H1 (cell line): ENCODE measurements around the gene LAMC3. TPM values are rescaled to one million over a fixed set of nuclear protein-coding genes. Genes with fewer than 3 reads are reported as not detected.

ENCODE experiments used
- CTCF ChIA-PET: fragments of 300-600 bp; sonication (Branson Sonifier 250); formaldehyde crosslinking; loops from one replicate; lab custom pipeline; 2021; ENCODE audit not compliant: partially characterized antibody; lab: Charles Lee
- POLR2A ChIA-PET: fragments of 300-600 bp; sonication (Branson Sonifier 250); formaldehyde crosslinking; loops from one replicate; lab custom pipeline; 2021; ENCODE audit warnings: inconsistent platforms; ENCODE audit not compliant: partially characterized antibody; lab: Charles Lee
- DNase-seq, 2 experiments: peaks; one replicate each; pipeline versions ENCODE4 v3.0.0 to v3.0.0-alpha.2; 2010 to 2022; ENCODE audit warnings: low spot score in 2 of 2, low read depth in 1 of 2, mixed read lengths in 1 of 2
- FAIRE-seq: peaks from 2 replicates; lab custom pipeline; 2011; peaks lifted over from hg19 to GRCh38; lab: Jason Lieb, UNC
- H2AFZ ChIP-seq: 2 replicates; pipeline ENCODE4 v1.8.1; 2012; ENCODE audit warnings: low read length, inconsistent platforms
- H2AK5ac ChIP-seq: 2 replicates; pipeline ENCODE4 v1.6.1; 2013; ENCODE audit warnings: low read depth, low read length
- H2BK120ac ChIP-seq: replicated peaks from 2 replicates; pipeline ENCODE3; 2013; ENCODE audit warnings: low read depth, low read length, inconsistent platforms
- H2BK12ac ChIP-seq: 2 replicates; pipeline ENCODE4 v1.6.1; 2013; ENCODE audit warnings: low read depth, low read length
- H2BK15ac ChIP-seq: 2 replicates; pipeline ENCODE4 v1.6.1; 2013; ENCODE audit warnings: low read length
- H2BK20ac ChIP-seq: 2 replicates; pipeline ENCODE4 v1.6.1; 2013; ENCODE audit warnings: low read length
- H2BK5ac ChIP-seq: 2 replicates; pipeline ENCODE4 v1.6.1; 2013; ENCODE audit warnings: low read depth, low read length
- H3K14ac ChIP-seq: 2 replicates; pipeline ENCODE4 v1.6.1; 2013; ENCODE audit warnings: inconsistent platforms; ENCODE audit not compliant: insufficient read length
- H3K18ac ChIP-seq: 2 replicates; pipeline ENCODE4 v1.6.1; 2013; ENCODE audit warnings: low read length; ENCODE audit errors: extremely low read depth
- H3K23ac ChIP-seq: 2 replicates; pipeline ENCODE4 v1.6.1; 2013; ENCODE audit warnings: inconsistent platforms; ENCODE audit not compliant: insufficient read length
- H3K23me2 ChIP-seq: 2 replicates; pipeline ENCODE4 v1.6.1; 2013; ENCODE audit warnings: low read depth, low read length
- H3K27ac ChIP-seq: 2 replicates; pipeline ENCODE4 v1.6.1; 2011; ENCODE audit warnings: low read depth, low read length, inconsistent platforms
- H3K27me3 ChIP-seq, 4 experiments: replicated peaks in 1 of 4; 1 replicate in 1 of 4; 2 replicates in 3 of 4; pipeline versions ENCODE4 v1.6.1 to v1.8.1; 2011 to 2013; ENCODE audit warnings: low read length in 3 of 4, mild to moderate bottlenecking in 3 of 4, inconsistent platforms in 2 of 4, mixed read lengths in 2 of 4, moderate library complexity in 1 of 4; ENCODE audit not compliant: control insufficient read depth in 3 of 4, insufficient read depth in 3 of 4; ENCODE audit errors: extremely low read depth in 1 of 4
- H3K36me3 ChIP-seq, 4 experiments: 2 replicates each; pipeline versions ENCODE4 v1.6.1 to v1.8.1; 2011 to 2013; ENCODE audit warnings: mild to moderate bottlenecking in 4 of 4, low read length in 3 of 4, moderate library complexity in 2 of 4, control low read depth in 1 of 4, inconsistent platforms in 1 of 4; ENCODE audit not compliant: insufficient read depth in 4 of 4, control insufficient read depth in 2 of 4
- H3K4ac ChIP-seq: replicated peaks from 2 replicates; pipeline ENCODE3; 2013; ENCODE audit warnings: low read length, low read depth, mixed read lengths, inconsistent platforms; ENCODE audit not compliant: insufficient read length
- H3K4me1 ChIP-seq, 4 experiments: replicated peaks in 1 of 4; 1 replicate in 1 of 4; 2 replicates in 3 of 4; pipeline versions ENCODE4 v1.6.1 to v1.8.1; 2011 to 2013; ENCODE audit warnings: low read length in 3 of 4, inconsistent platforms in 2 of 4, mixed read lengths in 1 of 4; ENCODE audit not compliant: insufficient read depth in 4 of 4, control insufficient read depth in 3 of 4
- H3K4me2 ChIP-seq, 2 experiments: 2 replicates each; pipeline versions ENCODE4 v1.6.1 to v1.8.1; 2011 to 2013; ENCODE audit warnings: low read depth in 2 of 2, low read length in 2 of 2, control low read depth in 1 of 2, inconsistent platforms in 1 of 2, mild to moderate bottlenecking in 1 of 2; ENCODE audit not compliant: insufficient read depth in 1 of 2
- H3K4me3 ChIP-seq, 4 experiments: fragments of 200-600, 300-600 bp in 1 of 4; sonication (generic), shearing (Covaris generic), sonication (Bioruptor Twin) in 1 of 4; 2 replicates each; pipeline versions ENCODE4 v1.5.1 to v1.8.1; 2011 to 2016; ENCODE audit warnings: low read length in 4 of 4, low read depth in 3 of 4, control low read depth in 2 of 4, inconsistent platforms in 2 of 4, mild to moderate bottlenecking in 2 of 4, mixed read lengths in 1 of 4, moderate library complexity in 1 of 4; ENCODE audit not compliant: insufficient read depth in 2 of 4; ENCODE audit errors: extremely low read depth in 1 of 4
- H3K56ac ChIP-seq: replicated peaks from 2 replicates; pipeline ENCODE3; 2013; ENCODE audit warnings: low read depth, mild to moderate bottlenecking, mixed read lengths, low read length, inconsistent platforms; ENCODE audit not compliant: insufficient read length
- H3K79me1 ChIP-seq: 2 replicates; pipeline ENCODE4 v1.6.1; 2013; ENCODE audit warnings: low read depth, low read length, control low read depth
- H3K79me2 ChIP-seq, 2 experiments: 2 replicates each; pipeline versions ENCODE4 v1.6.1 to v1.8.1; 2012 to 2013; ENCODE audit warnings: low read length in 2 of 2, mild to moderate bottlenecking in 2 of 2, inconsistent platforms in 1 of 2; ENCODE audit not compliant: insufficient read depth in 2 of 2, control insufficient read depth in 1 of 2
- H3K9ac ChIP-seq, 4 experiments: replicated peaks in 1 of 4; 1 replicate in 1 of 4; 2 replicates in 3 of 4; pipeline versions ENCODE4 v1.6.1 to v1.8.1; 2011 to 2013; ENCODE audit warnings: low read depth in 3 of 4, low read length in 3 of 4, control low read depth in 2 of 4, mild to moderate bottlenecking in 2 of 4, moderate library complexity in 2 of 4, inconsistent platforms in 1 of 4; ENCODE audit errors: extremely low read depth in 1 of 4
- H3K9me3 ChIP-seq, 2 experiments: 2 replicates each; pipeline versions ENCODE4 v1.6.1 to v1.8.1; 2012 to 2013; ENCODE audit warnings: mild to moderate bottlenecking in 2 of 2, moderate library complexity in 2 of 2, control low read depth in 1 of 2, inconsistent platforms in 1 of 2, low read depth in 1 of 2, low read length in 1 of 2, mixed read lengths in 1 of 2; ENCODE audit not compliant: insufficient read depth in 2 of 2
- H4K20me1 ChIP-seq, 2 experiments: replicated peaks in 1 of 2; 2 replicates each; pipeline versions ENCODE3 to v1.8.1; 2011 to 2013; ENCODE audit warnings: inconsistent platforms in 2 of 2, low read length in 2 of 2, mild to moderate bottlenecking in 1 of 2; ENCODE audit not compliant: insufficient read depth in 2 of 2, control insufficient read depth in 1 of 2
- H4K5ac ChIP-seq: 2 replicates; pipeline ENCODE4 v1.6.1; 2013; ENCODE audit warnings: low read length, low read depth, mixed read lengths, inconsistent platforms; ENCODE audit not compliant: insufficient read length
- H4K8ac ChIP-seq: 2 replicates; pipeline ENCODE4 v1.8.0; 2013; ENCODE audit warnings: mild to moderate bottlenecking, moderate library complexity, low read length, inconsistent platforms; ENCODE audit not compliant: insufficient read depth; ENCODE audit errors: extremely low read depth
- H4K91ac ChIP-seq: replicated peaks from 2 replicates; pipeline ENCODE3; 2013; ENCODE audit warnings: low read length, mixed read lengths, inconsistent platforms; ENCODE audit not compliant: insufficient read length
- BCL11A ChIP-seq, 2 experiments: IDR thresholded peaks; one replicate each; pipeline ENCODE4 v1.6.1; 2011; ENCODE audit warnings: low read depth in 2 of 2, low read length in 2 of 2, mild to moderate bottlenecking in 2 of 2
- CBX5 ChIP-seq: fragments of 300-800, 300-1000 bp; sonication (generic); IDR thresholded peaks from 2 replicates; pipeline ENCODE4 v1.7.1; 2016; ENCODE audit warnings: antibody characterized with exemption, low read length, low read depth
- CHD2 ChIP-seq: IDR thresholded peaks from 2 replicates; pipeline ENCODE4 v1.6.1; 2012; ENCODE audit warnings: low read length, improper control_type of control experiment
- EGR1 ChIP-seq: IDR thresholded peaks from 2 replicates; pipeline ENCODE4 v1.6.1; 2011; ENCODE audit warnings: low read depth, low read length, borderline replicate concordance
- EP300 ChIP-seq, 2 experiments: IDR thresholded peaks; 1 replicate in 1 of 2; 2 replicates in 1 of 2; pipeline ENCODE4 v1.6.1; 2011 to 2012; ENCODE audit warnings: low read depth in 2 of 2, low read length in 2 of 2, mild to moderate bottlenecking in 2 of 2, borderline replicate concordance in 1 of 2, inconsistent platforms in 1 of 2, moderate library complexity in 1 of 2
- FOSL1 ChIP-seq: IDR thresholded peaks from 2 replicates; pipeline ENCODE4 v1.6.1; 2011; ENCODE audit warnings: mild to moderate bottlenecking, low read depth, low read length, moderate library complexity; ENCODE audit not compliant: insufficient read depth
- HDAC2 ChIP-seq, 2 experiments: fragments of 300-600 bp in 1 of 2; sonication (generic) in 1 of 2; IDR thresholded peaks; 2 replicates each; pipeline ENCODE4 v1.6.1; 2011 to 2012; ENCODE audit warnings: low read depth in 2 of 2, low read length in 2 of 2, mild to moderate bottlenecking in 2 of 2, moderate library complexity in 2 of 2, borderline replicate concordance in 1 of 2, inconsistent platforms in 1 of 2
- KDM1A ChIP-seq: fragments of 200-600, 300-600 bp; sonication (generic); IDR thresholded peaks from 2 replicates; pipeline ENCODE4 v1.7.1; 2016; ENCODE audit warnings: mild to moderate bottlenecking, low read length, borderline replicate concordance
- NRF1 ChIP-seq: IDR thresholded peaks from 2 replicates; pipeline ENCODE4 v1.6.1; 2011; ENCODE audit warnings: mild to moderate bottlenecking, low read depth, low read length, improper control_type of control experiment
- PHF8 ChIP-seq: fragments of 200-600 bp; sonication (generic); conservative IDR thresholded peaks from 2 replicates; pipeline ENCODE4 v1.7.1; 2012; ENCODE audit warnings: low read depth, mild to moderate bottlenecking, inconsistent platforms, low read length, moderate library complexity
- RXRA ChIP-seq: IDR thresholded peaks from 2 replicates; pipeline ENCODE4 v1.6.1; 2011; ENCODE audit warnings: low read depth, mild to moderate bottlenecking, low read length, moderate library complexity; ENCODE audit not compliant: insufficient read depth
- SIRT6 ChIP-seq: IDR thresholded peaks from one replicate; pipeline ENCODE4 v1.7.1; 2012; ENCODE audit warnings: low read length, inconsistent platforms
- SUZ12 ChIP-seq: fragments of 200-600 bp; sonication (generic); IDR thresholded peaks from 2 replicates; pipeline ENCODE4 v1.6.1; 2012; ENCODE audit warnings: mild to moderate bottlenecking, inconsistent platforms, low read length, moderate library complexity, mixed read lengths
- TBP ChIP-seq: IDR thresholded peaks from 2 replicates; pipeline ENCODE4 v1.6.1; 2011; ENCODE audit warnings: low read depth, low read length, improper control_type of control experiment
- WGBS, 2 experiments: shearing (Covaris generic) in 1 of 2; methylation state at CpG; one replicate each; pipeline versions ENCODE4 v1.1.6 to v1.1.7; 2013 to 2015; ENCODE audit warnings: low lambda C conversion rate in 2 of 2, mixed read lengths in 2 of 2, inconsistent platforms in 1 of 2, low coverage in 1 of 2, missing lambda C conversion rate in 1 of 2; ENCODE audit not compliant: insufficient replicate concordance in 2 of 2, insufficient coverage in 1 of 2, insufficient read length in 1 of 2; ENCODE audit errors: extremely low coverage in 1 of 2, missing lambda C conversion rate in 1 of 2; 5-methylcytosine and 5-hydroxymethylcytosine counted together
- polyA plus RNA-seq, 7 experiments: library from polyadenylated mRNA; depleted of rRNA in 3 of 7; stranded (reverse) in 5 of 7; unstranded in 2 of 7; fragments of >200 nt in 5 of 7; fragments of 200-250 nt in 2 of 7; gene quantifications; 1 replicate in 5 of 7; 2 replicates in 1 of 7; 4 replicates in 1 of 7; pipeline versions ENCODE4 v1.2.1 to v1.2.3, GENCODE V29; 2011 to 2013; ENCODE audit warnings: missing spikeins in 2 of 7, mixed read lengths in 2 of 7
- total RNA-seq: library from RNA; stranded (reverse); fragmentation: NEBNext Ultra II Directional; extraction: Animal tissue kit (Norgen Biotek cat#: 25700); gene quantifications from 2 replicates; pipeline ENCODE4 v1.2.1, GENCODE V29; 2021

Gene LAMC3
- total and polyA plus RNA-seq, 2 of the 8 experiments (the other 6 are each of a cell fraction or from before 2014, with no cell fraction given), result 9.3 to 12.3 TPM

- H3K36me3 ChIP-seq, result peaks cover 15 to 46% (median 37%) of the 10 kb centered on the region in 4 experiments; a peak in 7 of 8 replicates
- H3K4ac ChIP-seq, result no peak overlapping the region
- H3K9me3 ChIP-seq, result no peaks in the 10 kb centered on the region
- no peak overlapping the region for H2AFZ ChIP-seq
- peaks cover 6% of the 10 kb centered on the region for H3K79me1 ChIP-seq
- H3K18ac ChIP-seq, result no peak overlapping the region
- H4K91ac ChIP-seq, result no peak overlapping the region
- POLR2A ChIA-PET, result interaction anchor here (0.6 to 32.4 kb wide), 2 partner anchors 19 to 254 kb away, joined by 3 to 751 read pairs; partner anchors contain the start of gene AIF1L
- H3K4me2 ChIP-seq, result no peak overlapping the region
- no peak overlapping the region for H3K9ac ChIP-seq
- H3K4me1 ChIP-seq, result peaks cover 0 to 3% (median 0%) of the 10 kb centered on the region in 4 experiments; a peak in 1 of 7 replicates
- H2BK120ac ChIP-seq, result no peak overlapping the region
- DNase-seq, result no peak
- no peak overlapping the region for H2BK12ac ChIP-seq
- WGBS, 2 experiments, result 94% methylated on average over 2 of the region's 2 CpGs; no CpG with 5 or more reads in 1 of the 2 experiments
- no peak overlapping the region for H3K23ac ChIP-seq
- no peaks in the 10 kb centered on the region for H4K20me1 ChIP-seq
- H3K4me3 ChIP-seq, result no peak overlapping the region
- peaks cover 7% of the 10 kb centered on the region; the same call in 1 of the 2 replicates for H3K23me2 ChIP-seq
- H2BK15ac ChIP-seq, result no peak overlapping the region
- no peak overlapping the region for H3K14ac ChIP-seq
- H4K5ac ChIP-seq, result no peak overlapping the region
- H2BK20ac ChIP-seq, result no peak overlapping the region
- H3K27ac ChIP-seq, result no peak overlapping the region
- no peak overlapping the region for H2AK5ac ChIP-seq
- no peak overlapping the region for H3K56ac ChIP-seq
- peaks cover 0 to 16% of the 10 kb centered on the region in 2 experiments; a peak in 2 of 4 replicates for H3K79me2 ChIP-seq
- H3K27me3 ChIP-seq, result no peaks in the 10 kb centered on the region
- H2BK5ac ChIP-seq, result no peak overlapping the region
- no peak for FAIRE-seq
- no peak overlapping the region for H4K8ac ChIP-seq
- CTCF ChIA-PET, result interaction anchor here (1.2 kb wide), 1 partner anchor 13 kb away, joined by 3 read pairs; no protein-coding TSS in a partner anchor
- TF ChIP-seq EGR1 (no peak), HDAC2 (IDR thresholded peaks at IDR 0.05; ENCODE audit: borderline replicate concordance in 1 of 2, low read depth in 2 of 2, low read length in 2 of 2) (no peak), SUZ12 (no peak), CHD2 (no peak), RXRA (no peak), SIRT6 (no peak), TBP (no peak), PHF8 (no peak), FOSL1 (no peak), KDM1A (no peak), CBX5 (no peak), NRF1 (no peak), BCL11A (IDR thresholded peaks at IDR 0.05; ENCODE audit: low read depth in 2 of 2, low read length in 2 of 2) (no peak), EP300 (IDR thresholded peaks at IDR 0.05; ENCODE audit: borderline replicate concordance in 1 of 2, low read depth in 2 of 2, low read length in 2 of 2) (no peak)
Measured at GRCh38 chr9:131122158-131122557, 113.2 kb downstream of the LAMC3 start.
